Activated CD4-positive, alpha-beta T cell treated with anti-CD3 and anti-CD28 coated beads for 48 hours (primary cell): ENCODE data around the gene RBM28.
"Not testable (repeated sequence)": the region's sequence is repeated elsewhere in the genome, so short reads cannot be mapped to it uniquely, and the experiment has no call there.

ENCODE experiments used
- DNase-seq: peaks from one replicate; pipeline ENCODE4 v3.0.0-alpha.2; 2020

Gene RBM28

DNA sequence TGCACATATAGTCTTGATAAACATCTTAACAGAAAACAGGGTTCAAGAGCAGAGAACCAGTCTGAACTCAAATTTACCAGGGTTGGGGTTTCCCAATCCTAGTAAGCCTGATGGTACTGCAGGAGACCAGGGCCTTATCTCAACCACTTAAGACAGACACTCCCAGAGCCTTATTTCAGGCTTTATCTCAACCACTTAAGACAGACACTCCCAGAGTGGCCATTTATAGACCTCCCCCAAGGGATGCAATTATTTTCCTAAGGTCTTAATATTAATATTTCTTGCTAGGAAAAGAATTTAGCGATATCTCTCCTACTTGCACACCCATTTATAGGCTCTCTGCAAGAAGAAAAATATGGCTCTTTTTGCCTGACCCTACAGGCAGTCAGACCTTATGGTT lies 63.3 kb downstream of the RBM28 start:
- not testable (repeated sequence) for DNase-seq

- no peak for DNase-seq
Observed at GRCh38 chr7:128279124-128279713, 64.5 kb downstream of the RBM28 start.

GRCh38 chr7:128278366-128278765 lies 65.3 kb downstream of the RBM28 start:
- DNase-seq, result no peak

DNA sequence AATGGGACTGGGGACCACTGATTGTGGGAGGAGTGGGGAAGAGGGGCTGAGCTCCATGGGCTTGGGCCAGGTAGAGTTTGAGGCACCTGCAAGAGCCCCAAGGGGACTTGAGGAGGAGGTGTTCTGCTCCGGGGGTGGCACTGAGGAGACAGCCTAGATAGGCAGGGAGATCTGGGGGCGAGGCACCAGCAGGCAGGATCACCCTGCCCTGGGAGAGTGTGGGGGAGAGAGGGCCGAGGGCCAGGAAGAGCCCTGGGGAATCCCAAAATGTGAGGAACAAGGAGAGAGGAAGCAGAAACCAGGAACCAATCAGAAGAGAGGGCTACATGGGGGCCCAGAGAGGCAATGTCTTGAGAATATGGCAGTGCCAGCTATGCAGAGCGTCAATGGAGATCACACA lies 68.0 kb downstream of the RBM28 start:
- DNase-seq, result no peak

- no peak for DNase-seq
Observed at GRCh38 chr7:128274884-128275603, 68.7 kb downstream of the RBM28 start.

- DNase-seq, result no peak
Observed at GRCh38 chr7:128274246-128274883, 69.3 kb downstream of the RBM28 start.

DNA sequence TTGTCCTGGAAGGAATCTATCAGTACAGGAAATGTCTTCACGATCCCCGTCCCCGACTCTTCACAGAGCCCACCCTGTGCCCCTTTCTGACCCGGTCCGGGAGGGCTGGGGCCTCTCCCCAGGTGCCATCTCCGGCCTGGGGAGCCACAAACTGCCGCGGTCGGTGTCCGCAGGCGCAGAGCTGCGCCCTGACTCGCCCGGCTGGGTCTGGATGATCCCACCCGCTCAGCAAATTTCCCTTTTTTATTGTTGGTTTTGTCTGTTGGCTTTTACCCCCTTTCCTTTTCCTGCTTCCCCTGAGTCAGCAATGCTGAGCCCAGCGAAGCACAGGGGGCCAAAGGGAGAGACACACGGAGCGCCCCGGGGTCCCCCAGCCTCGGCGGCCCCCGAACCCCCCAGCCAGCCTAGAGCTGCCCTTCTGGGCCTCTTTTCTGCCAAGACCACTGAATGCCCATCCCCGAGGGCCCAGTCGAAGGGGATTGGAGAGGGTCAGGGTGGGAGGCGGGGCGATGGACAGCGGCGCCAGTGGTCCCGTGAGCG lies 71.7 kb downstream of the RBM28 start:
- no peak for DNase-seq

GRCh38 chr7:128271471-128271941 lies 72.2 kb downstream of the RBM28 start:
- DNase-seq, result no peak

DNA sequence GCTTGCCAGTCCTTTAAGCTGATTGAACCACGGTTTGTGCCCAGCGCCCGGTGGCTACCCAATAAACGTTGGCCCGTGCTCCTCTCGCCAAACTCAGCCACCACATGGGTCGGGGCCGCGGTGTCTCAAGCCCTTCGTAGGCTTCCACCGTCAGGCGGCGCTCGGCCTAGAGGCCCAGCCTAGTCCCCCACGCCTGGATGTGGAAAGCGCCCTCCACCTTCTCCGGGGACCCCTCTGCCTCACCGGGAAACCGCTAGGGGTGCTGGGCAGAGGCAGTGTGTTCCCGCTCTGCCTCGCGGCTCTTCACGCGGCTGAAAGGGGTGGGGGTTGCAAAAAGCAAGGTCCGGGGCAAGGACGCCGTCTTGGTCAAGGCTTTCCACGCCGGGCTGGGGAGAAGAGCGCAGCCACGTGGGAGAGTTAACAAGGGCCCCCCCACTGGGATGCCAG lies 72.9 kb downstream of the RBM28 start:
- no peak for DNase-seq

DNA sequence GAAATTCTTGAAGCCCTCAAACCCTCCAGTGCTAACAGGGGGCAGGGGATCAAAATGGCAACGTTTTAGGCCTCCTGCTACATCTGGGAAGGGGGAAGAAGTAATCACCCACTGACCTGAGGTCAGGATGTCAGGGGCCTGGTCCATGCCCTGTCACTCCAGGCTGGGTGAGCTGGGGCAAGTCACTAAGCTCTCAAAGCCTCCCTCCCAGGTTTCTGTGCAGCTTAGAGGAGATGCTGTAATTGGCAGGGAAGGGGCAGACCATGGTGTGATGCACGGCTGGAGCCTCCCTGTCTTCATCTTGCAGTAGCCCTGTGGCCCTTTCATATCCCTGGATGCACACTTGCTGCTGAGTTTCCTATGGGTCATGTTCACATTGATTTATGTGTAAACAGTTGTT lies 75.5 kb downstream of the RBM28 start:
- DNase-seq, result no peak

DNA sequence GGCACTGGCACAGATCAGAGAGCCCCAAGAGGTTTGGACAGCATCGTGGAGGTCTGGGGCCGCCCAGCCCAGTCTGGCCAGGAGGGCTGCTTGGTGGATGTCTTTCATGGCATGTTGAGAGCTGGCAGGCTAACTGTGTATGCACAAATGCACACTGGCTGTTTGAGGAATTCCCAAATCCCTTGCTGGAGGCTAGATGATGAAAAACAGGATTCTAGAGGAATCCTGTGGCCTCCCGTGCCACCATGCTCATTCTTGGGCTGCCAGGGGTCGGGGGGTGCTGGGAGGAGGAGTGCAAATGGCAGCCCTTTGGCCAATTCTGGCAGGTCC lies 76.1 kb downstream of the RBM28 start:
- DNase-seq, result no peak

DNA sequence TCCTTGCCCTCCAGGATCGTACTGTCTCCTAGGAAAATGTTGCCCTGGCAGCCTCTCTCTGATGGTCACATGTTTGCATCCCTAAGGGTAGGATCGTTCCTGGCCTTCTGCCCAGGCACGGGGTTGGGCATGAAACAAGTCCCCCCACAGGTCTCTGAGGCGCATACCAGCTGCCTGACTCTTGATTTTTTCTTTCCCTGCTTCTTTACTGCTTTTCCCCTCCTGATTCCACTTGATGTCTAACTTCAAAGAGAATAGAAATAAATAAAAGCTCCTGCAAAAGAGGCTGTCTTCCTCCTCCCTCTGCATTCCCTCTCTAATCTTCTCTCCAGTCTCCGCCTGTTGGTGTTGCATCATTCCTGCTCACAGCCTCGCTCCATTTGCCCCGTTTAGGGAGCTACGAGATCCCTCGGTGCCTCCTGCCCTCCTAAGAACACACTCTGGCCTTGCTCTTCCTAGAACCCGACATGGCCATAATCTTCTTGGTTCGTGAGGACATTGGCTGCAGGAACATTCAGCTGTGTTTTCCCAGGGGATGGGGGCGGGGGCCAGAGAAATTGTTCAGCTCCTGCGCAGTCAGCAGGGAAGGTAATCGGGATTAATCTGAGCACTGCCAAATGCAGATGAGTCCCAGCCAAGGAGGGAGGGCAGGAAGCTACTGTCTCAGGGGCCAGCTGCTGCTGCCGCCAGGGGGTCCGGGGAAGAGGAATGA lies 76.7 kb downstream of the RBM28 start:
- DNase-seq, result no peak

- no peak for DNase-seq
Observed at GRCh38 chr7:128266529-128266882, 77.2 kb downstream of the RBM28 start.

- no peak for DNase-seq
Observed at GRCh38 chr7:128265906-128266300, 77.8 kb downstream of the RBM28 start.

DNA sequence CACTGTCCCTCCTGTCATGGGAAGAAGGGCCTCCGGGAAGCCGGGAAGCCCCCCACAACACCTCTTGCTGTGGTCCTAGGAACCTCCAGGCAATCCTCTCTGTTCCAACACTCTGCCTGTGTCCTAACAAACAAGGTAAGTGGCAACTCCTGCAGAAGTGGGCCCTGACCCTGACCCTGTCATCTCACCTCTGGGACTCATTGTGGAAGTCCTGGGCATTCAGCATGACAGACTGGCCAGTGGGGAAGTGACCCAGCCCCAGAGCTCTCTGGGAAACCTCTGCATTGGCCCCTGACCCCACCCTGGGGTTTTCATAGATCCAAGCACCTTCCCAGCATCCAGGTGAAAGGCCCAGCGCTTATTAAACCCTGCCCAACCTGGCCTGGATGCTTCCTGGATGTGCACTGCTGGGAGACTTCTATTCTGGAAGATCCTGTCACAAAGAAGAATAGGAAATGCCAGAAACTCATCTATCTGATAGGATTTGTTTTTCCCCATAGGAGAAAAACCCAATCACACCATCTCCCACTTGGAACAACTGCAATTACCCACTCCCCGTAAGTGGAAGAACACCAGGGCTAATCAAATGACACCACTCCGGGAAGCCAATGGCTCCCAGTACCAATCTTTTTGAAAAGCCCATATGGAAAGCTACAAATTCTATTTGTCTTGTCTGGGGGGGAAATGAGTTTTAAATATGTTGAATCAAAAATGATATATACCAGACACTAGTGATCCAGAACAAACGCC lies 78.4 kb downstream of the RBM28 start:
- no peak for DNase-seq

DNA sequence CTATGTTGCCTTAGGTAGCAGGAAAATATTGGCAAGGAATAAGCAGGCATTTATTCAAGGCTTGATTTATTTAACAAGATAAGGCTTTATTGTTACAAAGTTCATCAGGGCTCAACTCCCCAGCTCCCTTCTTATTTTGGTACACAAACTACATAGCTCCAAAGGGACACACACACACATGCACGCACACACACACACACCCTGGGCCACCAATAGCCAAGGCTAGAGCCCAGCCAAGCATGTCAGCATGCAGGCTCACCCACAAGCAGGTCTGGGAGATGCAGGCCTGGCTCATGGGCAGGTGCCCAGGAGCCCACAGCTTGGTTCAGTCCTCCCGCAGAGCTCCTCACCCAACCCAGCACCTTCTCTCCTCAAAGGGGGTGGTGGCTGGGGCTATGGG lies 79.2 kb downstream of the RBM28 start:
- no peak for DNase-seq

DNA sequence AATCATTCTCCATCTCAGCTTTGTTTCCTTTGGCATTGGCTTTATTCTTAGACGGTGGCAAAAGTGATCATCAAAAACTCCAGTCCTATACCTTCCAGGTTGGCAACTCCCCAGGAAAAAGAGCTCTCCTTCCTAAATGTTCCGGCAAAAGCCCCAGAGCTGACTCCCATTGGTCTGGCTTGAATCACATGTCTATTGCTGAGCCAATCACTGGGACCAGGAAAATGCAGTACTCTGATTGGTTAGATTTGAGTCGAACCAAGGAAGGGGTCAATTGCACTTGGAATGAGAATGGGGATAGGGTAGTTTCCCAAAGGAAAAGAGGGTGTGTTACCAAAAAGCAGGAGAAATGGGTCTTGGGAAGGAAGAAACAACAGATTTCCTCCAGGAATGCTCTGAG lies 80.3 kb downstream of the RBM28 start:
- no peak for DNase-seq

DNA sequence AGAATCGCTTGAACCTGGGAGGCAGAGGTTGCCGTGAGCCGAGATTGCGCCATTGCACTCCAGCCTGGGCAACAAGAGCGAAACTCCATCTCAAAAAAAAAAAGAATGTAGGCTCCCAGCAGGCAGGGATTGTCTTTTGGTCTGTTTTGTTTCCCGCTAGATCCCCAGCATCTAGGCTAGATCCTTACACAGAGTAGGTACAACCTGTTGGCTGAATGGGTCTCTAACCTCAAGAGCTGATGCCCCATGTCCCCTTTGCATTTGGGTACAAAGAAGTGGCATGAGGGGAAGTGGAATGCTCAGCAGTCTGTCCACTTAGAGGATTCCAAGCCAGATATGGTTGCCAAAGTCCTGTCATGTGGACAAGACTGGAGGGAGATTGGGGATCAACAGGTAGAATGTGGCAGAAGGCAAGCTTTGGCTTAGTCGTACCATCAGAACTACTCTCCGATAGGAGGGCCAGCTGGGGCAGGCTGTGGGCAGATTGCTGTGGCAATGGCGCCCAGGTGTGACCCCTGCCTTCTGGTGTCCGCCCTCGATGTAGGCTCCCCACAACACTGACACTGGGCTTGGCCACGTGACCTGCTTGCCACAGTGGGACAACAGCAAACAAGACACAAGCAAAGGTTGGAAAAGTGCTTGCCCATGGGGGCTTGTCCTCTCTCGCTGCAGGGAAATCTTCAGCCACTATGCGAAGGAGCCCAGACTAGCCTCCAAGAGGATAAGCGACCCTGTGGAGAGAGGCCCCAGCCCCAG lies 81.3 kb downstream of the RBM28 start:
- no peak for DNase-seq

- no peak for DNase-seq
Observed at GRCh38 chr7:128260069-128260795, 83.5 kb downstream of the RBM28 start.

DNA sequence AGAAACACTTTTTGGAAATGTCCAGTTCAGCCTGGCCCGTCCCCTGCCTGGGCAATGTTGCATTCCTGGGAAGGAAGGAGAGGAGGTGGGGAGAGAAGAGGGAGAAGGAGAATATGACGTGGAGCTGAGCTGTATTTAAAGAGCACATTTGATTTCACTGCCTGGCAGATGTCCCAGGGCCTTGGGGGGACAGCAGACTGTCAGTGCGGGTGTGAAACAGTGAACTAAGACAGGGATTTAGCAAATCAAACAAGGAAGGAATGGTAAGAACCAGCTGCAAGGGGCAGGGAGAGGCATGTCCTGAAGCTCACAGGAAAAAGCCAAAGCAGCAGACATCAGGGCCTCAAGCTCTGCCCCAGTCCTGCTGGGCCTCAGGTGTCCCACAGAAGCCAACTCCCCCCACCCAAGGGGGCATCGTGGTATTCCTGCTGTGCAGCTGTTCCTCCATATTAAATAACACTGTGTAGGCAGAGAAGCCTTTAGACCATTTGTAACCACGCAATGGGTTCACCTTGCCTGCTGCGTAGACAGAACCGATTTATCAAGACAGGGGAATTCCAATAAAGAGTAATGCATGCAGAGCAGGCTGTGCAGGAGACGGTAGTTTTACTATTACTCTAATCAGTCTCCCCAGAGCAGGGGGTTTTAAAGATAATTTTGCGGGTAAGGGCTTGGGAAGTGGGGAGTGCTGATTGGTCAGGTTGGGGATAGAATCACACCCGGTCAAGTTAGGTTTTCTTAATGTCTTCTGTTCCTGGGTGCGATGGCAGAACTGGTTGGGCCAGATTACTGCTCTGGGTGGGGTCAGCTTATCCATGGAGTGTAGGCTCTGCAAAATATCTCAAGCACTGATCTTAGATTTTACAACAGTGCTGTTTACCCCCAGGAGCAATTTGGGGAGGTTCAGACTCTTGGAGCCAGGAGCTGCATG lies 84.3 kb downstream of the RBM28 start:
- DNase-seq, result no peak
